IMR-90 (cell line): ENCODE measurements around the gene EEF1E1. TPM values are rescaled to one million over a fixed set of nuclear protein-coding genes. Genes with fewer than 3 reads are reported as not detected.

Source experiments
- ATAC-seq: fragments of 200-7000 bp; cut with Tn5 transposase; 2 replicates; pipeline ENCODE4 v1.9.1; 2020; ENCODE audit warnings: low read depth, mild to moderate bottlenecking, moderate library complexity
- BruUV-seq: library from RNA; stranded (reverse); fragments of 400-500 nt; replicated peaks from 2 replicates; lab custom pipeline; 2021; lab: Mats Ljungman, UMichigan
- CTCF ChIA-PET: fragments of 300-600 bp; formaldehyde crosslinking; extraction: SDS; loops from one replicate; lab custom pipeline; 2021; ENCODE audit warnings: antibody characterized with exemption; lab: Yijun Ruan, JAX
- POLR2A ChIA-PET: fragments of 300-600 bp; sonication (Branson Sonifier 250); formaldehyde crosslinking; loops from one replicate; lab custom pipeline; 2022; ENCODE audit warnings: antibody characterized with exemption; ENCODE audit not compliant: unreplicated experiment; lab: Charles Lee
- DNase-seq: peaks from one replicate; pipeline ENCODE4 v3.0.0; 2013
- H2AFZ ChIP-seq: replicated peaks from 2 replicates; pipeline ENCODE3; 2013; ENCODE audit warnings: low read length, mild to moderate bottlenecking; ENCODE audit not compliant: poor library complexity
- H2AK5ac ChIP-seq: 2 replicates; pipeline ENCODE4 v1.6.1; 2013; ENCODE audit warnings: low read depth, low read length, inconsistent platforms
- H2AK9ac ChIP-seq: replicated peaks from 2 replicates; pipeline ENCODE3; 2013; ENCODE audit warnings: mild to moderate bottlenecking, low read depth, low read length, moderate library complexity; ENCODE audit not compliant: poor library complexity
- H2BK120ac ChIP-seq: 2 replicates; pipeline ENCODE4 v1.6.1; 2013; ENCODE audit warnings: low read depth, low read length, inconsistent platforms
- H2BK15ac ChIP-seq: 3 replicates; pipeline ENCODE4 v1.6.1; 2013; ENCODE audit warnings: low read depth, low read length, inconsistent platforms
- H2BK20ac ChIP-seq: 2 replicates; pipeline ENCODE4 v1.6.1; 2013; ENCODE audit warnings: low read depth, mild to moderate bottlenecking, inconsistent platforms, low read length, moderate library complexity
- H2BK5ac ChIP-seq: 2 replicates; pipeline ENCODE4 v1.6.1; 2013; ENCODE audit warnings: mild to moderate bottlenecking, low read depth, low read length, inconsistent platforms; ENCODE audit not compliant: poor library complexity, severe bottlenecking
- H3K14ac ChIP-seq: replicated peaks from 2 replicates; pipeline ENCODE4 v1.6.1; 2013; ENCODE audit warnings: low read depth, low read length, inconsistent platforms
- H3K18ac ChIP-seq: 2 replicates; pipeline ENCODE4 v1.6.1; 2013; ENCODE audit warnings: low read depth, low read length, control low read depth
- H3K23ac ChIP-seq: 2 replicates; pipeline ENCODE4 v1.6.1; 2013; ENCODE audit warnings: low read depth, low read length, inconsistent platforms
- H3K27ac ChIP-seq: 2 replicates; pipeline ENCODE4 v1.5.1; 2013; ENCODE audit warnings: mild to moderate bottlenecking, control low read depth, low read length; ENCODE audit not compliant: insufficient read depth
- H3K27me3 ChIP-seq: 2 replicates; pipeline ENCODE4 v1.6.1; 2013; ENCODE audit warnings: low read length; ENCODE audit not compliant: control insufficient read depth, insufficient read depth
- H3K36me3 ChIP-seq: 2 replicates; pipeline ENCODE4 v1.6.1; 2013; ENCODE audit warnings: low read length, mixed read lengths; ENCODE audit not compliant: control insufficient read depth, insufficient read depth
- H3K4ac ChIP-seq: 2 replicates; pipeline ENCODE4 v1.6.1; 2013; ENCODE audit warnings: low read depth, low read length, inconsistent platforms
- H3K4me1 ChIP-seq: 2 replicates; pipeline ENCODE4 v1.6.1; 2013; ENCODE audit warnings: low read length, mixed read lengths; ENCODE audit not compliant: control insufficient read depth, insufficient read depth
- H3K4me2 ChIP-seq: 2 replicates; pipeline ENCODE4 v1.6.1; 2013; ENCODE audit warnings: low read depth, mild to moderate bottlenecking, control low read depth, low read length, moderate library complexity
- H3K4me3 ChIP-seq: 2 replicates; pipeline ENCODE4 v1.5.1; 2013; ENCODE audit warnings: low read depth, mild to moderate bottlenecking, control low read depth, low read length, moderate library complexity; ENCODE audit not compliant: insufficient read depth
- H3K56ac ChIP-seq: 2 replicates; pipeline ENCODE4 v1.6.1; 2013; ENCODE audit warnings: low read length, inconsistent platforms; ENCODE audit not compliant: insufficient read depth; ENCODE audit errors: extremely low read depth
- H3K79me1 ChIP-seq, 2 experiments: 2 replicates each; pipeline ENCODE4 v1.6.1; 2013; ENCODE audit warnings: low read length in 2 of 2, inconsistent platforms in 1 of 2, low read depth in 1 of 2
- H3K9ac ChIP-seq: 2 replicates; pipeline ENCODE4 v1.6.1; 2013; ENCODE audit warnings: low read depth, low read length, control low read depth
- H3K9me1 ChIP-seq: 2 replicates; pipeline ENCODE4 v1.6.1; 2013; ENCODE audit warnings: low read length, inconsistent platforms; ENCODE audit not compliant: insufficient read depth
- H3K9me3 ChIP-seq: 2 replicates; pipeline ENCODE4 v1.6.1; 2013; ENCODE audit warnings: low read length; ENCODE audit not compliant: control insufficient read depth, insufficient read depth
- H4K20me1 ChIP-seq: 2 replicates; pipeline ENCODE4 v1.6.1; 2013; ENCODE audit warnings: low read length, inconsistent platforms; ENCODE audit not compliant: insufficient read depth
- H4K5ac ChIP-seq: 2 replicates; pipeline ENCODE4 v1.6.1; 2013; ENCODE audit warnings: mild to moderate bottlenecking, low read depth, low read length, control low read depth
- H4K8ac ChIP-seq, 2 experiments: 2 replicates each; pipeline ENCODE4 v1.6.1; 2013; ENCODE audit warnings: low read depth in 2 of 2, low read length in 2 of 2, control low read depth in 1 of 2, inconsistent platforms in 1 of 2
- H4K91ac ChIP-seq: 2 replicates; pipeline ENCODE4 v1.6.1; 2013; ENCODE audit warnings: low read depth, low read length, inconsistent platforms; ENCODE audit not compliant: insufficient read depth
- CHD1 ChIP-seq: IDR thresholded peaks from 2 replicates; pipeline ENCODE4 v1.6.1; 2012; ENCODE audit warnings: low read depth, low read length, improper control_type of control experiment
- CTCF ChIP-seq: conservative IDR thresholded peaks from 2 replicates; pipeline ENCODE4 v1.5.1; 2012; ENCODE audit warnings: mild to moderate bottlenecking, low read depth, low read length, improper control_type of control experiment
- ELK1 ChIP-seq: fragments of 150-350 bp; IDR thresholded peaks from 2 replicates; pipeline ENCODE4 v1.6.1; 2016; ENCODE audit warnings: low read depth, mild to moderate bottlenecking, low read length, moderate library complexity, borderline replicate concordance
- MAFK ChIP-seq: IDR thresholded peaks from 2 replicates; pipeline ENCODE4 v1.6.1; 2012; ENCODE audit warnings: low read depth, low read length, improper control_type of control experiment
- MAZ ChIP-seq: IDR thresholded peaks from 2 replicates; pipeline ENCODE4 v1.6.1; 2012; ENCODE audit warnings: low read depth, mild to moderate bottlenecking, low read length, improper control_type of control experiment, moderate library complexity, borderline replicate concordance
- NFE2L2 ChIP-seq: fragments of 150-350 bp; IDR thresholded peaks from 2 replicates; pipeline ENCODE4 v1.6.1; 2016; ENCODE audit warnings: low read depth, mild to moderate bottlenecking, low read length
- POLR2A ChIP-seq: IDR thresholded peaks from 2 replicates; pipeline ENCODE4 v1.6.1; 2012; ENCODE audit warnings: mild to moderate bottlenecking, low read depth, low read length
- RAD21 ChIP-seq: IDR thresholded peaks from 2 replicates; pipeline ENCODE4 v1.6.1; 2012; ENCODE audit warnings: low read length, improper control_type of control experiment
- WGBS, 2 experiments: methylation state at CpG; one replicate each; pipeline versions ENCODE4 v1.1.5 to v1.1.7; 2013; ENCODE audit warnings: missing lambda C conversion rate in 2 of 2; ENCODE audit not compliant: insufficient read length in 1 of 2; ENCODE audit errors: extremely low coverage in 2 of 2; 5-methylcytosine and 5-hydroxymethylcytosine counted together
- dilution Hi-C: fragments of 300-500 bp; cut with HindIII; formaldehyde crosslinking; loops from one replicate; pipeline ENCODE4 v1.14.3; 2018; ENCODE audit warnings: low sequenced_read_pairs; ENCODE audit not compliant: unreplicated experiment
- in situ Hi-C: fragments of 300-500 bp; cut with MboI; formaldehyde crosslinking; loops from 3 replicates; pipeline ENCODE4 v1.14.3; 2019; ENCODE audit warnings: low sequenced_read_pairs, inconsistent platforms, mixed read lengths
- intact Hi-C: fragments of 100-400 bp; cut with micrococcal nuclease; formaldehyde crosslinking; loops from 2 replicates; pipeline ENCODE4 v1.10.0; 2022
- polyA plus RNA-seq, 3 experiments: library from polyadenylated mRNA; depleted of rRNA; stranded (reverse); fragments of >200 nt; gene quantifications; 2 replicates each; pipeline ENCODE4 v1.2.3, GENCODE V29; 2012; ENCODE audit warnings: low replicate concordance in 1 of 3
- total RNA-seq: library from RNA; depleted of rRNA; stranded (reverse); fragments of >200 nt; gene quantifications from 2 replicates; pipeline ENCODE4 v1.2.3, GENCODE V29; 2012

Gene EEF1E1
- total and polyA plus RNA-seq, 2 of the 4 experiments (the other 2 are of a cell fraction), result 65.8 to 68.6 TPM

- Histone ChIP-seq H3K14ac (no peak overlapping the region), H2AK5ac (no peak overlapping the region), H3K4ac (no peak overlapping the region), H3K27ac (no peak overlapping the region), H2BK5ac (no peak overlapping the region), H4K91ac (no peak overlapping the region), H3K56ac (no peak overlapping the region), H3K4me3 (no peak overlapping the region), H3K36me3 (no peaks in the 10 kb centered on the region), H4K8ac (no peak overlapping the region), H3K23ac (no peak overlapping the region), H4K5ac (no peak overlapping the region), H4K20me1 (no peaks in the 10 kb centered on the region), H2BK20ac (no peak overlapping the region), H3K79me1 (no peaks in the 10 kb centered on the region), H2AK9ac (no peak overlapping the region), H3K18ac (no peak overlapping the region), H2BK120ac (no peak overlapping the region), H3K9me3 (no peaks in the 10 kb centered on the region), H3K4me2 (no peak overlapping the region), H3K9me1 (no peaks in the 10 kb centered on the region), H3K27me3 (peaks cover 6% of the 10 kb centered on the region; the same call in 1 of the 2 replicates), H2AFZ (no peak overlapping the region), H3K4me1 (no peaks in the 10 kb centered on the region), H2BK15ac (no peak overlapping the region), H3K9ac (no peak overlapping the region)
- dilution Hi-C loops, result no loop called here
- intact Hi-C loops, result no loop called here
- ATAC-seq (no peak), DNase-seq (no peak)
- no CpG with 5 or more reads among the region's 2 CpGs for WGBS, 2 experiments
- POLR2A ChIA-PET, result no interaction called here
- TF ChIP-seq ELK1 (no peak), MAZ (no peak), RAD21 (no peak), CTCF (no peak), NFE2L2 (no peak), POLR2A (no peak), CHD1 (no peak), MAFK (no peak)
- CTCF ChIA-PET, result interaction anchor here (1.3 kb wide), 1 partner anchor 75 kb away, joined by 6 read pairs; no protein-coding TSS in a partner anchor
- BruUV-seq, result no TSS peak
- in situ Hi-C loops, result no loop called here
Observed at GRCh38 chr6:8143945-8144344, 41.6 kb upstream of the EEF1E1 start.
